NCI-H460 (cell line): Measurements from ENCODE around the gene TBX5. TPM values are rescaled to one million over a fixed set of nuclear protein-coding genes. Genes with fewer than 3 reads are reported as not detected.

Source experiments
- DNase-seq: peaks from one replicate; pipeline ENCODE4 v3.0.0-alpha.2; 2016; ENCODE audit warnings: low read depth; ENCODE audit errors: extremely low read depth
- total RNA-seq: library from RNA; depleted of rRNA; stranded (reverse); fragments of >200 nt; shearing (Covaris generic); gene quantifications from 2 replicates; pipeline ENCODE4 v1.2.3, GENCODE V29; 2014

The TBX5 gene
- total RNA-seq, 1 experiment from 2014 or later, result not detected

DNA sequence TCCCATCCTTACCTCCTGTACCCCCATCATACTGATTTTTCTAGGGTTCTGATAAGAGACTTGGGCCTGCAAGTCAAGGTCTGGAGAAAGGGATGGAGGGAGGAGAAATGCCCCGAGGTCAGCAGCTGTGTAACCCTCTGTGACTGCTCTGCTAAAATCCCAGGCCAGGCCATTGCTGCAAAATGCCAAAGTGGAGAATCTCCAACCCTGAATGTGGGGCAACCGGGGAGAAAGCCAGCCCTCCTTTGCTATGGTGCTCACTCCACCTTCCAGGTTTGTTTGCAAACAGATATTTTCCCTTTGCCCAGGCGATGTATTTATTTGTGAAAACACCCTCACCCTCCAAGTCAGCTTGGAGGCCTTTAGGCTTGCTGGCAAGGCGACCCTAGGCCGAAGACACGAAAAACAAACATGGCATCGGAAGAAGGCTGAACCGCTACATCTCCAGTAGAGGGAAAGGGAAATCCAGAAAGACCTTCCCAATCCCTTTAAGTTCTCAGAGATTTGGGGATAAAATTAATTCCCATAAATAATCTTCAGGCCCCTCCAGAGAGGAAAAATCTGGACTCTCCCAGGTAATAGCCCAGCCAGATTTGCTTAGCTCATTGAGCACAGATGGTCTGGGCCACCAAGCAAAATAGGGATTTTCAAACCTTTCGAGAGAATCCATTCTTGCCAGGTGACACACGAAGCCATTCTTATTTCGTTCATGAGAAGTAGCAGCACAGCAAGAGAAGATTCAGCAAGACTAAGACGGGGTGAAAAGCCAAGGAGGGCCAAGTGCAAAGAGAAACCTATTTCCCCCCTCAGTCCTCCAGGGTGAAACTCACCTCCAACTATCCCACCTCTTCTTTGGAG is 1.3 kb upstream of the TBX5 start:
- DNase-seq, result no peak

DNA sequence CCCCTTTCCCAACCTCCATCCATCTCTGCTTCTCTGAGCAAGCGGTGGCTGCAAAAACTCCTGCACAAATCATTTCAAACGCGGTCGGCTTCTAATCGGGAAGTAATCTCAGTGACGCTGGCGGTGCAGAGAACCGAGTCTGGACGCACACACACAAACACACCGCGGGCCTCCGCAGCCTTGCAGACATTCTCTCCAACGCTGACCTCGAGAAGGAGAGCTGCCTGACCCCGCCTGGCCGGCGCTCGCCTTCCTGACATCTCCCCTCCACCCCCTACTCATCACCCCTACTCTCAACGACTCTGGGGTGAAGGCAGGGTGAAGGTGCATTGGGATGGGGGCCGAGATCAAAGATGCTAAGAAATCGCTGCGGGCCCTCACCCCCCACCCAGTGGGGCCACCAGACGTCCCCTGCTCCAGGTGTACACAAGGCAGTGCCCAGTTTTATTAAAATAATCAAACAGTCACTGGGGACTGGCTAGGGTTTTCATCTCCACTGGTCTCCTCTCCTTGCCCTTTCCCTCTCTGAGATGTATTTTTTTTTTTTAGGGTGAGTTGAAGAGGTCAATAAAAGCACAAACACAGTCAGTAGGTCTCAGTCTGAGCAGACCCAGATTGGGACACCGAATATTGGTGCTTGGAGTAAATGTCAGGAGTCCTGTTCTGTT is 506 bp upstream of the TBX5 start:
- DNase-seq, result no peak

DNA sequence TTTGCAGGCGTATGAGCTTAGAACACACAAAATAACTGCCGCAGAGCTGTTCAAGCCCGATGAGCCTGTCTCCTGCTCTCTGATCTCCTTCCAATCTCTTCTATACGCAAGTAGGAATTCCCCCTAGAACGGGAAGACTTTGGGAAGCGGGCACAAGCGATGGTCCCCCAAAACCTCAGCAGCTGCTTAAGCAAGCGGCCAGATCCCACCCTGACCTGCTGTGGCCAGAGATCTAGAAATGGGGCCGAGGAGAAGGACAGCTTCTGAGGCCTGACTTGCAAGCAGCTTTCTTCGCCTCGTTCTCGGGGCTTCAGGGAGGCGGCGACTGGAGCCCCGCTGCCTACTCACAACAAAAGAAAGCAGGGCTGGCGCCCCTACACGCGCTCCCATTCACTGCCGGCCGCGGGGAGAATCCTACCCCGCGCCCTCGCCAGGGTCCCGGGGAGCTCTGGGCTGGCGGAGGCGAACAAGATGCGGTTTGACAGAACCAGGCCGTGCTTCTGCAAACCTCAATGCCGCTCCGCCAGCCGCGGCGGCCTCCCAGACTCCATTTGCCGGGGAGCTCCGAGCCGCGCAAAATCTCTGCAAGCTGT is 922 bp downstream of the TBX5 start:
- no peak for DNase-seq

DNA sequence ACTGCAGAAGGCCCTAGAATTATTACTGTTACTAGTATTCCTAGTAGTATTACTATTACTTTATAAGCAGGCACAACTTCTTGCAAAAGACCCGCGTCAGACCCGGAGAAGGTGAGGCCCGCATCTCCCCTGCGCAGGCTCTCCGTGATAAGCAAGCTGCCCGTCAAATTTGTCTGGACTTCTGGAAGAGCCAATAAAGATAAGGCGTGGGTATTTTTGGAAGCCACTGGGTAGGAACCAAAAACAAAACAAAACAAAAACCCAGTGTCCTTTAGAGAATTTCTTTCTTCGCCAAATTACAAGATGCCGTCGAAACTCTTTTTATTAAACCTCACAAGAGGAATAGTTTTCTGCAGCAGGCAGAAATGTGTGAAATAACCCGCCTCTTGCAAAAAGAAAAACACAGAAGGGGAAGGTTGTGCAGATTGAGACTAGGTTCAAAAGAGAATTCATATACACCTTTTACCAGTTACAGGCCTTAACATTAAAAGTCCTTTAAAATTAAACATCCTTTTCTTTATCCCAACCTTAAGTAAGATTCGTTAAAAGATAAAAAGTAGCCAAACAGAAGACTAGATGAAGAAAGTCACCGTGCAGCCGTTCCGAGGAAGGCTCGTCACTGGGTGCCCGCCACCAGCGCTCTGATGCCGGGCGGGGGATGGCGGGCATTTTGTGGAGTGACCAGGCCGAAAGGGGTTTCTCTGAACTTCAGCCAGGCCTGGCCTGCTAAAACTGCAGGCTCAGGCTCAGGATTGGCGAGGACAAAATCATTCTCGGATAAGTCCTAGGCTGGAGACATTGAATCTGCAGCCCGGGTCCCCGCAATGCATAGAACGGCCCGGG is 1.6 kb downstream of the TBX5 start:
- no peak for DNase-seq

DNA sequence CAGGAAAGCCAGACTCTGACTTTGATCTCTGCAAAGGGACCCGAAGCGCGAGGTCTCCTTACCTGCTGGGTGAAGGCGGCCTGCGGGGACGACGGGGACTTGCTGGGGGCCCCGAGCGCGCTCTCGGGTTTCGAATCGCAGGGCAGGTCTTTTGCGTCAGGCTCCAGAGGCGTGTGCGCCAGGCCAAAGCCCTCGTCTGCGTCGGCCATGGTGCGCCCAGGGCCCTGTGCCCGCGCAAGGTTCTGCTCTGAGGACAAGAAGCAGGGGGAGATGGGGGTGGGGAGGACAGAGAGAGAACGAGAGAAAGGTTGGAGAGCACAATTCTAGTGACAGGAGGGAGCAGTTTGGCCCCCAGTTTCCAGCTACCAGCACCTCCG is 2.3 kb downstream of the TBX5 start:
- DNase-seq, result no peak

DNA sequence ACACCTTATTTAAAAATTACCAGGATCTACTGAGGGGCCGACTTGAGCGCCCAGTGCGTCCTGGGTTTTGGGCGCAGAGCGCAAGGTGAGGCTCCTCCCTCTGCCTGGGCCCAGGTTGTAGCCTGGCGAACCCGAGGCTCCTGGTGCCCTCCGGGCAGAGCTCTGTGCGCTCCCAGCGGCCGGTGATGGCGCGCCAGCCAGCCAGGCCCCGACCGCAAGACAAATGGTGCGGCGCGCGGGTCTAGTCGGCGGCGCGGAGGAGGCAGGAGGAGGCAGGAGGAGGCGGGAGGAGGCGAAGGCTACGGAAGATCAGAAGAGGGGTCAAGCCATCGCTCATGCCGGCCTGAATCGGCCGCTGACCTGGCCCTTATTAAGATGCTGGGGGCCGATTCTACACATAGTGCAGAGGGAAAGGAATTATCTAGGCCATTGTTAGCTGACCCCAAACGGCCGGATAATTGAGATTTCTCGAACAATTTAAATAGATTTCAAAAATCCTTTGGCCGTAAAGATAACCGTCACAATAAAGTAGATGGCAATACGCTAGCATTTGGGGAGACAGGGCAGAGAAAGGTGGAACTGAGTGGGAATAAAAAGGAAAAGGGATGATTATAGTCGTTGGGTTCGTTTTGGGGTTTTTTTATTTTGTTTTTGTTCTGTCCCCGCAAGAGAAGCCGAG is 2.8 kb downstream of the TBX5 start:
- DNase-seq, result no peak

DNA sequence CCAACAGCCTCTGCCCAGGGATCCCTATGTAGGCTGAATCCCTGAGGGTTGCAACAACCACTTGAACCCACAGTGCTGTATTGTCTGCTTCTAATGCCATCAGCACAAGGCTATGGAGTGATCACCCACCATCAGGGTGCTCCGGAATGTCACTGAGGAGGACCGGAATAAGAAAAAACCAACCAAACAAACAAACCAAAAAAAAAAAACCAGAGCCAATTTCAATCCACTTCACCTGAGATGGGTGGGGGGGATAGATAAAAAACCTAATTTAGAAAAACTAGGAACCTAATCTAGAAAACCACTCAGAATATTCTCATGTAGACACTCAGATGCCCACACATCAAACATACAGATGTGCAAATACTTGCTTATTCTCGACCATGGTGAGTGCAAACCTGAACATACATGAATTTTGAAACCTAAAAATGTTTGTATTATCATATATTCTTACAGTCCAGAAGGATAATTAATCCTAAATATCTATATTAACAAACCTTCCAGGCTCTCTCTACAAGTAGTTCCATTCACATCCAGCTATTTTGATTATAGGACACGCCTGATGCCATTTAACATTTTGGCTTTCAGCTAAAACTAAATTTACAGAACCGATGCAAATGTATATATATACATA is 3.7 kb downstream of the TBX5 start:
- no peak for DNase-seq

DNA sequence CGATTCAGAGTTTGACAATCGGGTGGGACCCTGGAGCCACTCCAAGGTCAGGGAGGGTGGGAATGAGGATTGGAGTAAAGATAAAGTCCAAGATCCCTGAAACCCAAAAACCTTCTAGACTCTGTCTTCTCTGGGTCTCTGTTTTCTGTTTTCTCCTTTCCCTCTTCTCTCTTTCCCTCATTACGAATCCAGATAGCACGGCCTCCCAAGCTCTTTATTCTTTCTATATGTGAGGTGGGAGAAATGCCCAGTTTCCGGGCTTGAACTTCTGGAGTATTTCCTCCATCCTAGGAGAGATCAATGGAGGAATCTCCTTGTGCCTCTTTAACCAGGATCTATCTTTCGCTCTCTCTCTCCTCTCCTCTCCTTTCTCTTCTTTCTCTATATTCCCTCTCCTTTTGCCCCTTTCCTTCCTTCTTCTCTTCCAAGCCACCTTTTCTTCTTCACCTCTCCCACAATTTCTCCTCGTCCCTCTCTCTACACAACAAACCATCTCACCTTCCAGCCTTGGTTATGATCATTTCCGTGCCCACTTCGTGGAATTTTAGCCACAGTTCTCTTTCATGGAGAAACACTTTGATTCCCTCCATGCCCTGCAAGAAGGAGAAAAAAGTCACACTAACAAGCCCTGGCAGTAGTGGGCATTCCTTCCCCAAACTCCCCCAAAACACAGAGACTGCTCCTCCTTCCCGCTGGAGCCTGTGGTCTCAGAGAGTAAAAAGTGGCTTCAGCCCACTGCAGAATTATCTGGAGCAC is 4.4 kb downstream of the TBX5 start:
- DNase-seq, result no peak

DNA sequence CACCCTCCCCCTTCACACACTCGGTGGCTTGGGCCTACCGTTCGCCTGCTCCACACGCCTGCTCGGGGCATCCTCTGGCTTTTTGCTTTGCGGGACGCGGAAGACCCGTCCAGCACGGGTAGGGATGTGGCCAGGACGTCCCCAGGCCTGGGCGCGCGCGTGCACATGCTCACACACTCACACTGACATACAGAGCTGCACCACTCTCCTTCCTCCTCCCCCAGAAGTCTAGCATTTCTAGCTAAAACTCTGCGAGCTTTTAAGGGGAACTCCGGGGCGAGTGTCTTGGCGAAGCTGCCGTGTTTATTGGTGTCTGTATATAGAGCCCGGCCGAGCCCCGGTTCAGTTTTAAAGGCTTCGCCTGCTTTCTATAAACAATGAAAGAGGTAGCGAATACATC is 5.0 kb downstream of the TBX5 start:
- DNase-seq, result no peak

DNA sequence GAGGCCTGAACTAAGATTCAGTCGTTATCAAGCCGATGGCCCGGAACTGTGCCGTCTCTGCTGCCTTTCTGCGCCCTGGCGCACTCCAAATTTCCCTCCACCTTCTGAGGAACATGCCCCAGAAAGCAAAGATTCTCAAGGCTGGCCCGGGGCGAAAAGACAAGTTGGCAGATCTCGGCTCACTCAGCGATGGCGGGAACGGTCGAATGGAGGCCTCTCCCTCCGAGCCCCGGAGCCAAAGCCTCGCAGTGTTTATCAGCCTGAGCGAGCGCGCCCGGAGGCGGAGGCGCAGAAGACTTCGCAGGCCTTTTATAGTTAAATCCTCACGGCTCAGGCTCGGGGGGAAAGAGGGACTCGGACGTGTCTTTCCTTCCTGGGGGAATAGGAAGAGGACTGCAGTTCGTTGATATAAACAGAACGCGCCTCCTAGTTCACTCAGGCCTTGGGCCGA is 5.6 kb downstream of the TBX5 start:
- no peak for DNase-seq

DNA sequence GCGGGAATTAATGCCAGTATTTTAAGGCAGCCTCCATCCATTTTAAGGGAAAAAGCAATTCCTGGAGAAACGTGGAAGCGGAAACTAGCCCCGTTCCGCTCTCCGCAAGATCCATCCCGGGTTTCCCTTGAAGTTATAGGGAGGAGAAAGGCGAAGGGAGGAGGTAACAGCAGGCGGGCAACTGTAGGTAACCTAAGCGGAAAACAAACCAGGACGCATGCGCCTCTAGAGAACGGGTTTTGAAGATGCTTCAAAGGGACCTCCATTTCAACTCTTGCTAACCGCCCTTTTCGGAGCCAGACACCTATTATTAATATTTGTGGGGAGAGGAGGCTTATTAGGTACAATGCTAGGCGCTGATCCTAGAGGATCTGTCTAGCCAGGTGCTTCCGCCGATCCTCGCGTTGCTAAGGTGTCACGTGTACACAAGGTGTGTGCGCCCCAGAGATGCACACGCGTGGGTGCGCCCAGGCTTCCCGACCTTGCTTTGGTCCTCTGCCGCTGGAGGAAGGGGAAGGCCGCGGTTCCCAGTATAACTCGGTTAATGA is 6.2 kb downstream of the TBX5 start:
- no peak for DNase-seq

DNA sequence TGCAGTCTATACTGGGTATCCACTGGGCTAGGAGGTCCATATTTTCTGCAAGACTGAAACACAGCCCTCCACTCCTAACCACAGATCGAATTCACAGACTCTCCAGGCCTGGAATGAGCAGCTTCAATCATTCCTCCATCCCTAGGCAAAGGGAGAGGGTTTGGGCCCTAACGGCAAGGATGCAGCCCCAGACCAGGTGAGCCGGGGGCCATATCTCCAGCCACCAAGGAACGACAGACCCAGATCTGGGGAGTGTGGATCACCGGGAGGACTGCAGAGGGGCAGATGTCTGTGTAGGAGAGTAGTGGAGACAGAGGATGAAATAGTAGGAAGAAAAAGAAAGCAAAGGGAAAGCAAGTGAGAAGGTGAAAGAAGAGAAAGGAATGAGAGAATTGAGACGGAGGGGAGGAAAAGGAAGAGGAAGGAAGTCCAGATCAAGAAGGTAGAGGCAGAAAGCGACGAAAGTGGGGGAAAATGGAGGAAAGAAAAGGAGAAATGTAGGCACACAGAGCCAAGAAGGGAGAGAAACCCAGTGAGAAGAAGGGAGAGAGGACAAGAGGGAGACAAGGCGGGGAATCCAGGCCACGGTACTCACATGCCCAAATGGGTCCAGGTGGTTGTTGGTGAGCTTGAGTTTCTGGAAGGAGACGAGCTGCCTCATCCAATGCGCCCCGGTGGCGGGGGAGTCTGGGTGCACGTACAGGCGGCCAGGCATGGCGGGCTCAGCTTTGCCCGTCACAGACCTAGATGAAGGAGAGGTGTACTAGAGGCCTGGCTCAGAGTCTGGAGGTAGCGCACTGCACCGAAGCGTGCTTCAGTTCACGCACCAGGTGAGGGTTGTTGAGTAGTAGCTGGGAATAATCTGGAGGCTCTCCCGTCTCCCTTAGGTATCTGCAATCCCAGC is 7.7 kb downstream of the TBX5 start:
- no peak for DNase-seq

DNA sequence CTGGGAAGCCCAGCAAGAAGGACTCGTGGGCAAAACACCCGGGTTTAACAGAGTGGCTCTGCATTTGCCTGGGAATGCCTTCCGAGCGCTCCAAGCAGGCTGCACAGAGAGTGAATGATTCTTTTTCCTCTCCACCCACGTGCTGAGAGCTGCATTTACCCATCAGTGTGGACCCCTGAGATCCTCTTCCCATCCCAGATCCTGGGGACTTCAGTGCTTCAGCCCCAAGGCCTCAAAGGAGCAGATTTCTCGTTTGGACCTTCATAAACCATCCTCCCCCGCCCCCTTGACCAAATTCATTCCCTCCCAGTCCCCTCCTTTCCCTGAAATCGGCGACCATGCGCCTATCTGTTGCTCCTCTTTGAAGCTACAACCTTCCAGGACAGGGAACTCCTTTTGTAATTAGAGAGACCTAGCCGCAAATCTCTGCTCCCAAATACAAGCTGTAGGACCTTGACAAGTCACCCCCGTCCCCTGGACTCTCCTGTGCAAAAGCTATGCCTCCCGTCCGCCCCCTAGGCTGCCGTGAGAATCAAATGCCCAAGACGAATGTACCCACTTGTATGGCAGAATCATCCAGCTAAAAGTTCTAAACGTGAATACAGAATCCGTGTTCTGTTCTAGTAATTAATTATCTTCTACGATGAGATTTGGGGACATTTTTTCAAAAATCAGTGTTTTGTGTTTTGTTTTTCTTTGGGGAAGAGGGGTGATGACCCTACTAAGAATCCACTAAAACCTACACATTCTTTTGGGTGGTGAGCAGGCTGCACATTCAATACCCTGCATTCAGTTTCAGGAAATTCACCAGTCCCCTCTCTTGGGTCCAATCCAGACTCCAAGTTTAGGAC is 8.8 kb downstream of the TBX5 start:
- no peak for DNase-seq

DNA sequence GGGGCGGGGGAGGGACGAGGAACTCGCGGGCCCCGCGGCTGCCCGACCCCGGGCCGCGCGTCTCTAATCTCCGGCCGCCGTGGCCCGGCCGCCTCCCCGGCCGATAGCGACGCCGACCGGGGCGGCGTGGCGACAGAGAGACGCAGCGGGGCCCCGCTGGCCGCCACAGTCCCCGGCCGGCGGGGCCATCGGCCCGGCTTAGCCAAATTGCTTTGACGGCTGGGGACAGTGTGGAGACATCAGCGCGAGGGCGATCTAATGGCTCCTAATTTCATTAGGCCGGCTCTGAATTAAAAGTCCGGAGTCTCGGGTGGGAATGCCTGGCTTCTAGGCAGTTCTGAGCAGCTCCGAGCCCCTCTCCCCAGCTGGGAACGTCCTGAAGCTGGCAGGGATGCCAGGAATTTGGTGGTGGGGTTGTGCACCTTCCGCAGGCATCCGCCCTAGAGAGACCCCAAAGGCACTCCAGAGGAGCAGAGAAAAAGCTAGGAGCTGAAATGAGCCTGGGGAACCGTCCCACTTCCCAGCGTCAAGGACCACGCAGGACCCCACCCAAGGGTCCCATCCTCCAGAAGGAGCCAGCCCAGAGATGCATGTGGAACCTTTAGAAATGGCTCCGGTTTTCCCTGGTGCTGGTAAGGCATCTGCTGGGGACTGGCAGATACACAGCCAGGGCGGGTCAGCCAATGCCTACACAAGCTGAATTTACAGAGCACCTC is 9.6 kb downstream of the TBX5 start:
- DNase-seq, result no peak

DNA sequence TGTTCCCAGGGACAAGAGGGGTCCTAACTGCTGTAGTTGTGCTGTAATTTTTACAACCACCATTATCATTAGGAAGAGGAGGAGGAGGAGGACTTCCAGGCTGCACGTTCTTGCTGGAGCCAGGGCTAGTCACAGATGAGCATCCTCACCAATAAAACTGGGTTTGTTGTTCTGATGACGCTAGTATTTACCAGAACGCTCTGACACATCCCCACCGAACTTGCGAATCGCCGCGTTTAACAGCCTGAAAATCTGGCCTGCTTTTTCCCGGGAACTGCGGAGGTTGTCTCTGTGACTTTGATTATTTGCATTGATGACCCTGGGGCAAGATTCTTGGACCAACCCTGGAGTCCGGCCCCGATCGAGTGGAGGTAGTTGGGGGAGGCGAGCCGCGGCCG is 10.2 kb downstream of the TBX5 start:
- no peak for DNase-seq

DNA sequence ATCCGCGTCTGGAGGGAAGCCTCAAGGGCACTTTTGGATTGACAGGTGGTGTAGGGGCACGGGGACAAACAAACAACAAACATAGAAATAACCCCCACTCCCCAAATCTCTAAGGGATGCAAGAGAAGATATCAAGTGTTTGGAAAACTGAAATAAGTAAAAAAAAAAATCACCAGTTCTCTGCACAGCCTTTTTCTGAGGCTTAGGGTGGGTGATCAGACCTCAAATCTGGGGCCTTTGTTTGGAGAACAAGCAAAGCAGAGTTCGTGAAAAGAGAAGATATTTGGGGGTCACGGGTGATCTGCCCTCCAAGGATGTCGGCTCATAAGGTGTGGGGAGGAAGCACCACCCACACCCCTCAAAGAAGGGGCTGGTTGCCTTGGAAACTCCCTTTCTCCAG is 10.7 kb downstream of the TBX5 start:
- no peak for DNase-seq
